Smooth muscle cell (in vitro differentiated cells): ENCODE results near the gene DCXR. TPM values are rescaled to one million over a fixed set of nuclear protein-coding genes. Genes with fewer than 3 reads are reported as not detected.

ENCODE experiments used
- DNase-seq: peaks from one replicate; lab custom pipeline; 2025; ENCODE audit not compliant: unreplicated experiment; lab: John Stamatoyannopoulos, UW
- H2AFZ ChIP-seq: fragments of 200-600 bp; sonication (generic); 2 replicates; pipeline ENCODE4 v1.6.0; 2016; ENCODE audit warnings: antibody characterized with exemption, low read depth, mild to moderate bottlenecking
- H3F3A ChIP-seq: fragments of 200-600 bp; sonication (generic); 2 replicates; pipeline ENCODE4 v1.6.0; 2017; ENCODE audit warnings: antibody characterized with exemption, low read depth
- H3K27ac ChIP-seq: fragments of 200-600 bp; sonication (generic); 2 replicates; pipeline ENCODE4 v1.5.1; 2016; ENCODE audit warnings: low read depth, mild to moderate bottlenecking
- H3K27me3 ChIP-seq: fragments of 200-600 bp; sonication (generic); 2 replicates; pipeline ENCODE4 v1.6.1; 2016; ENCODE audit warnings: low read depth, mild to moderate bottlenecking
- H3K36me3 ChIP-seq: fragments of 200-600 bp; sonication (generic); 2 replicates; pipeline ENCODE4 v1.5.1; 2016; ENCODE audit warnings: low read depth
- H3K4me1 ChIP-seq: fragments of 200-600 bp; sonication (generic); 2 replicates; pipeline ENCODE4 v1.5.1; 2016; ENCODE audit warnings: low read depth
- H3K4me2 ChIP-seq: fragments of 200-600 bp; sonication (generic); 2 replicates; pipeline ENCODE4 v1.6.0; 2016; ENCODE audit warnings: mild to moderate bottlenecking
- H3K4me3 ChIP-seq: fragments of 200-600 bp; sonication (generic); 2 replicates; pipeline ENCODE4 v1.5.1; 2016; ENCODE audit warnings: mild to moderate bottlenecking
- H3K79me2 ChIP-seq: fragments of 200-600 bp; sonication (generic); 2 replicates; pipeline ENCODE4 v1.6.0; 2016; ENCODE audit warnings: low read depth, mild to moderate bottlenecking
- H3K9ac ChIP-seq: fragments of 200-600 bp; sonication (generic); 2 replicates; pipeline ENCODE4 v1.6.0; 2016; ENCODE audit warnings: low read depth
- H3K9me3 ChIP-seq: fragments of 200-600 bp; sonication (generic); replicated peaks from 2 replicates; pipeline ENCODE4 v1.5.1; 2016; ENCODE audit warnings: low read depth
- H4K20me1 ChIP-seq: fragments of 200-600 bp; sonication (generic); 2 replicates; pipeline ENCODE4 v1.6.0; 2016; ENCODE audit warnings: low read depth
- WGBS: methylation state at CpG from one replicate; pipeline ENCODE4 v1.1.7; 2016; ENCODE audit warnings: low lambda C conversion rate; 5-methylcytosine and 5-hydroxymethylcytosine counted together
- polyA plus RNA-seq: library from polyadenylated mRNA; unstranded; fragments of >200 nt; fragmentation: Nextera tagmentation; extraction: Ambion mirVana; gene quantifications from 2 replicates; pipeline ENCODE4 v1.2.1, GENCODE V29; 2016
- total RNA-seq: library from RNA; depleted of rRNA; stranded (reverse); fragments of >200 nt; gene quantifications from 2 replicates; pipeline ENCODE4 v1.2.3, GENCODE V29; 2014
- TF ChIP-seq, protein P1 (sequence below): fragments of 200-600 bp; sonication (generic); IDR thresholded peaks from 2 replicates; pipeline ENCODE4 v1.5.1; 2017; ENCODE audit warnings: borderline replicate concordance, mild to moderate bottlenecking, antibody characterized with exemption; ENCODE audit not compliant: insufficient read depth, poor library complexity, severe bottlenecking

The DCXR gene
- total and polyA plus RNA-seq, 2 experiments from 2014 or later, result 34.9 to 89.4 TPM

DNA sequence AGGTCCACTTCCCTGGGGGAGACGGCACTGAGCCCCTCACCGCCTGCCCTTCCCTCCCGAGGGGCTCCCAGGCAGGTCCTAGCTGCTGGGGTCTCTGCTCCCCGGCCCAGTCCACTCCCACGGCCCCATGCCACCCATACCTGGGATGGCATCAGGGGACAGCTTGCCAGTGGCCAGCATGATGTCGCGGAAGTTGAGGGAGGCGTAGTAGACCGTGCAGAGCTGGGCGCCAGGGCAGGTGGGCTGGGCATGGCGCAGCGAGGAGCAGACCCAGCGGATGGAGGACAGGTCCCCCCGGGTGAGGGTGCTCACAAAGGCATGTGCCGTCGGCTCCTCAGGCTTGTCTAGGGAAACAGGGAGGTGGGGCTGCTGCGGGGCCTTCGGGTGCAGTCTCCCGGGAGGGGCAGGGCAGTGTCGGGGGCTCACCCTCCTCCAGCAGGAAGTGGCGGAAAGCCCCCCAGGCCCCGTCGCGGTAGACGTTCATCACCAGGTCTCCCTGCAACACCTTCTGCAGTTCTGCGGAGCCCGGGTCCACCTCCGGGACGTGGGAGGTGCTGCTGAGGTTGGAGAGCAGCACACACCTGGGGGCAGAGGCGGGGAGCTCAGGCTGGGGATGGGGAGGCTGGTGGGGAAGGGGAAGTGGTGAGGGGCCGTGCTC is 47.0 kb upstream of the DCXR start:
- no peak overlapping the region for H2AFZ ChIP-seq
- H3K9ac ChIP-seq, result no peak overlapping the region
- no peak overlapping the region for H3K4me3 ChIP-seq
- no peaks in the 10 kb centered on the region for H3F3A ChIP-seq
- H3K36me3 ChIP-seq, result no peaks in the 10 kb centered on the region
- no peaks in the 10 kb centered on the region for H3K79me2 ChIP-seq
- no peak overlapping the region for H3K27ac ChIP-seq
- TF ChIP-seq, protein P1, sequence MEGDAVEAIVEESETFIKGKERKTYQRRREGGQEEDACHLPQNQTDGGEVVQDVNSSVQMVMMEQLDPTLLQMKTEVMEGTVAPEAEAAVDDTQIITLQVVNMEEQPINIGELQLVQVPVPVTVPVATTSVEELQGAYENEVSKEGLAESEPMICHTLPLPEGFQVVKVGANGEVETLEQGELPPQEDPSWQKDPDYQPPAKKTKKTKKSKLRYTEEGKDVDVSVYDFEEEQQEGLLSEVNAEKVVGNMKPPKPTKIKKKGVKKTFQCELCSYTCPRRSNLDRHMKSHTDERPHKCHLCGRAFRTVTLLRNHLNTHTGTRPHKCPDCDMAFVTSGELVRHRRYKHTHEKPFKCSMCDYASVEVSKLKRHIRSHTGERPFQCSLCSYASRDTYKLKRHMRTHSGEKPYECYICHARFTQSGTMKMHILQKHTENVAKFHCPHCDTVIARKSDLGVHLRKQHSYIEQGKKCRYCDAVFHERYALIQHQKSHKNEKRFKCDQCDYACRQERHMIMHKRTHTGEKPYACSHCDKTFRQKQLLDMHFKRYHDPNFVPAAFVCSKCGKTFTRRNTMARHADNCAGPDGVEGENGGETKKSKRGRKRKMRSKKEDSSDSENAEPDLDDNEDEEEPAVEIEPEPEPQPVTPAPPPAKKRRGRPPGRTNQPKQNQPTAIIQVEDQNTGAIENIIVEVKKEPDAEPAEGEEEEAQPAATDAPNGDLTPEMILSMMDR, result no peak
- H3K4me2 ChIP-seq, result no peak overlapping the region
- H3K27me3 ChIP-seq, result no peaks in the 10 kb centered on the region
- peaks cover 68% of the 10 kb centered on the region for H4K20me1 ChIP-seq
- 98% methylated on average over 24 of the region's 31 CpGs for WGBS
- no peaks in the 10 kb centered on the region for H3K9me3 ChIP-seq
- no peaks in the 10 kb centered on the region for H3K4me1 ChIP-seq
- no peak for DNase-seq

DNA sequence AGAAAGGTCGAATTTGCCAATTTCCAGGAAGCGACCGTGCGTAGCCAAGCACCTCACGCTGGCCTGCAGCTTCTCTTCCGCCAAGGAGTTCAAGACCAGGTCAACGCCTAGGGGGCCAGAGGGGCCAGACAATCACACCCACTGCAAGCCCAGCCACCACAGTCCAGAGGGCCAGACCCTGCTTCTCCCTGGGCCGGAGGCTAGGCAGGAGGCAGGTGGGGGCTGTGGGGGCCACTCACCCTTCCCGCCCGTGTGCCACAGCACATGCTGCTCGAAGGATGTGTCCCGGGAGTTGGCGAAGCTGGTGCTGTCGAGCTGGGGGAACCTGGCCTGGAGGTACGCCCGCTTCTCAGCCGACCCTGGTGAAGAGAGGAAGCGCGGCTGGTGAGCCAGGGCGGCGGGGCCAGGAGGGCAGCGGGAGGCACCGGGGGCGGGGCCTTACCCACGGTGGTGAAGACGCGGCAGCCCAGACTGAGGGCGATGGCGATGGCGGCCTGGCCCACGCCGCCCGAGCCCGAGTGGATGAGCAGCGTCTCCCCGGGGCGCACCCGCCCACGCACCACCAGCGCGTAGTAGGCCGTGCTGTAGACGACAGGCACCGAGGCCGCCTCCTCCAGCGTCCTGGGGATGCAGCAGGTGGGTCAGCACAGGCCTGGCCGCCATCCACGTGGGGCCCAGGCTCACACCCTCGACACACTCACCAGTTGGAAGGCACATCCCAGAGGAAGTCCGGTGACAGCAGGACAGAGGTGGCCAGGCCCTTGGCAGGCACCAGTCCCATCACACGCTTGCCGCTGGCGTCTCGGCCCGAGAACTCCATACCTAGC is 46.2 kb upstream of the DCXR start:
- TF ChIP-seq, protein P1, result no peak
- Histone ChIP-seq H3K36me3 (no peaks in the 10 kb centered on the region), H3K9me3 (no peaks in the 10 kb centered on the region), H3K27ac (no peak overlapping the region), H3K27me3 (no peaks in the 10 kb centered on the region), H3K79me2 (no peaks in the 10 kb centered on the region), H4K20me1 (peaks cover 61% of the 10 kb centered on the region), H3K4me1 (no peaks in the 10 kb centered on the region), H2AFZ (no peak overlapping the region), H3K4me3 (no peak overlapping the region), H3K9ac (no peak overlapping the region), H3K4me2 (no peak overlapping the region), H3F3A (no peaks in the 10 kb centered on the region)
- DNase-seq, result no peak
- WGBS, result over 99% methylated on average over 31 of the region's 55 CpGs

DNA sequence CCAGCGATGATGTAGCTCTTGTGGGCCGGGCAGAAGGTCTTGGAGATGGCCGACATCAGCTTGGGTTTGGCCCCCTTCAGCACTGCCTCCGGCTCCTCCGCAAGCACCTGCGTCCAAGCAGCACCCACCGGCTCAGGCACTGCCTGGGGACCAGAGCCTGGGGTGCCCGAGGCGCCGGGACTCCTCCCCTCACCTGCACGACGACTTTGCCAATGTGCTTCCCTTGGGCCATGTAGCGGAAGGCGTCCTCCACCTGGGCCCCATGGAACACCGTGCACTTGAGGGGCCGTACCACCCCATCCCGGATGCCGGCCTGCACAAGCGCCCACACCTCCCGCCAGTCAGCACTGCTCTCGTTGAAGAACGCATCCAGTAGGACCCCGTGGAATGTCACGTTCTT is 45.5 kb upstream of the DCXR start:
- Histone ChIP-seq H3K27ac (no peak overlapping the region), H3K9ac (no peak overlapping the region), H2AFZ (no peak overlapping the region), H3K4me1 (no peaks in the 10 kb centered on the region), H4K20me1 (peaks cover 55% of the 10 kb centered on the region), H3K4me2 (no peak overlapping the region), H3K4me3 (no peak overlapping the region), H3K27me3 (no peaks in the 10 kb centered on the region), H3K79me2 (no peaks in the 10 kb centered on the region), H3F3A (no peaks in the 10 kb centered on the region), H3K9me3 (no peaks in the 10 kb centered on the region), H3K36me3 (no peaks in the 10 kb centered on the region)
- no peak for DNase-seq
- WGBS, result 97% methylated on average over 24 of the region's 24 CpGs
- TF ChIP-seq, protein P1, result no peak
